ENCODE results near the gene AUTS2. TPM values are rescaled to one million over a fixed set of nuclear protein-coding genes. Genes with fewer than 3 reads are reported as not detected.

AUTS2 gene
- total and polyA plus RNA-seq, 10 donors, result 6.1 to 54.8 (median 29.1) TPM

DNA sequence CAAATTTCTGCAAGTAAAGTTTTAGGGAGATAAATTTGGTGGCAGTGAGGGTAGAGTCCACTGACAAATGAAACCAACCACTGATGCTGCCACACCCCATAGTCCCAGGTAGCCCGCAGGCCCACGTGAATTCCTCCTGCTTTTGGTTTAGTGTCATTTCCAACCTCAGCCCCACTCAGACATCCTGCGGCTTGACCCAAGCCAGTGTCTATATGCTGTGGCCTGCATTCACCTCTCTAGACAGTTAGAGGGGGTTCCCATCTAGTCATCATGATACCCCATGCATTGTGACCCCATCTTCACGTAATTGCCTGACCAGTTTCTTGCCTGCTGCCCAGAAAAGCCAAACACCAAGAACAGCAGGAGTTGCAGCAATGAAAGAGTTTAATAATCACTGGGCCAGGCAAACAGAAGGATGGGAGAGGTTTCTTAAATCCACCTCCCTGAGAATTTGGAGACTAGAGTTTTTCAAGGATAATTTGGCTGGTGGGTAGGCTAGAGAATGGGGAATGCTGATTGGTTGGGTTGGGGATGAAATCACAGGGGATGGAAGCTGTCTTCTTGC is 1201.6 kb downstream of the AUTS2 start:
- no peaks in the 10 kb centered on the region for H3K4me1 ChIP-seq
- intact Hi-C loops (cut with DNase I; ENCODE audit: low total_unique reads), result no loop called here
- H3K27me3 ChIP-seq (replicated peaks in 1 of 7), result peaks cover 0 to 4% (median 0%) of the 10 kb centered on the region in 7 donors
- no peak overlapping the region for H3K4me3 ChIP-seq
- H3K9me3 ChIP-seq, result peaks cover 0 to 49% (median 38%) of the 10 kb centered on the region in 8 donors
- no peak overlapping the region for H3K27ac ChIP-seq
- H3K36me3 ChIP-seq, result no peaks in the 10 kb centered on the region
- DNase-seq, result no peak
- WGBS, 5 donors, result 79 to 93% (median 88%) methylated on average over 3 to 4 of the region's 4 CpGs
- TF ChIP-seq POLR2AphosphoS5 (IDR thresholded peaks at IDR 0.05), result no peak
- TF ChIP-seq POLR2A (IDR thresholded peaks at IDR 0.05), result no peak
- TF ChIP-seq, protein P1, sequence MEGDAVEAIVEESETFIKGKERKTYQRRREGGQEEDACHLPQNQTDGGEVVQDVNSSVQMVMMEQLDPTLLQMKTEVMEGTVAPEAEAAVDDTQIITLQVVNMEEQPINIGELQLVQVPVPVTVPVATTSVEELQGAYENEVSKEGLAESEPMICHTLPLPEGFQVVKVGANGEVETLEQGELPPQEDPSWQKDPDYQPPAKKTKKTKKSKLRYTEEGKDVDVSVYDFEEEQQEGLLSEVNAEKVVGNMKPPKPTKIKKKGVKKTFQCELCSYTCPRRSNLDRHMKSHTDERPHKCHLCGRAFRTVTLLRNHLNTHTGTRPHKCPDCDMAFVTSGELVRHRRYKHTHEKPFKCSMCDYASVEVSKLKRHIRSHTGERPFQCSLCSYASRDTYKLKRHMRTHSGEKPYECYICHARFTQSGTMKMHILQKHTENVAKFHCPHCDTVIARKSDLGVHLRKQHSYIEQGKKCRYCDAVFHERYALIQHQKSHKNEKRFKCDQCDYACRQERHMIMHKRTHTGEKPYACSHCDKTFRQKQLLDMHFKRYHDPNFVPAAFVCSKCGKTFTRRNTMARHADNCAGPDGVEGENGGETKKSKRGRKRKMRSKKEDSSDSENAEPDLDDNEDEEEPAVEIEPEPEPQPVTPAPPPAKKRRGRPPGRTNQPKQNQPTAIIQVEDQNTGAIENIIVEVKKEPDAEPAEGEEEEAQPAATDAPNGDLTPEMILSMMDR (IDR thresholded peaks at IDR 0.05 in 8 of 11, conservative IDR thresholded peaks at IDR 0.05 in 3 of 11), result no peak

DNA sequence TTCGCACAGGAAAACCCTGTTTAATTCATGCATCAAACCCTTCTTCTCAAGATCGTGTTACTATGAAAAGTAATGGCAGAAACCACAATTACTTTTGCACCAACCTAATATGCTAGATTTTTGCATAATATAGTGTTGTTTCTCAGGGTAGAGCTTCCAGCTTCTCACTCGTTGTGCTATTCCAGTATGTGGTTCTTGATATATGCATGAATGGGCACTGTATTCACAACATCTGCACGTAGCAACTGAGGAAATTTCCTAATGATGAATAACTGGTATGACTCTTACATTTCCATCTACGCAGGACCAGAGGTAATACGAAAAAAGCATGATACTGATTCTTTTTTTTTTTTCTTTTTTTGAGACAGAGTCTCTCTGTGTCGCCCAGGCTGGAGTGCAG is 1207.1 kb downstream of the AUTS2 start:
- Histone ChIP-seq H3K36me3 (no peaks in the 10 kb centered on the region), H3K27ac (no peak overlapping the region), H3K4me3 (no peak overlapping the region), H3K4me1 (no peaks in the 10 kb centered on the region), H3K27me3 (replicated peaks in 1 of 7) (peaks cover 0 to 7% (median 0%) of the 10 kb centered on the region in 7 donors), H3K9me3 (peaks cover 0 to 31% (median 21%) of the 10 kb centered on the region in 8 donors)
- intact Hi-C loops (cut with DNase I; ENCODE audit: low total_unique reads), result no loop called here
- DNase-seq, result no peak
- WGBS, 5 donors, result 63 to 73% (median 69%) methylated on average over 7 of the region's 7 CpGs
- TF ChIP-seq, protein P1 (IDR thresholded peaks at IDR 0.05 in 8 of 11, conservative IDR thresholded peaks at IDR 0.05 in 3 of 11), result no peak
- TF ChIP-seq POLR2AphosphoS5 (IDR thresholded peaks at IDR 0.05), result no peak
- no peak for TF ChIP-seq POLR2A (IDR thresholded peaks at IDR 0.05)

DNA sequence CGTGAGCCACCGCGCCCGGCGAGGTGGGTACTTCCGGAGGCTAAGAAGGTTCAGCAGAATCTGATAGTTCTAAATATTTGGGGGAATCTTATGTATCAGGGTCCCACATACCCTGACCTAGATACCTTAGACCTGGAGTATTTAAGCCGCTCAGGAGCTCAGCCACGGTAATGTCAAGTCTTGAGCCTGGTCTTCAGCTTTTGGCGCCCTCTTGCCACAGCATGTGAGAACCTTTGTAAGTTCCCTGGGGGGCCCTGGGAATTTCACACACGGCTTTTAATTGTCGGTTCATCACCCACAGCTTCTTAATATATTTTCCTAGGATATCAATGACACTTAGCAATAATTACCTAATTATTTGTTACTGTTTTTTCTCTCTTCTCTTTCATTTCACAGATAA is 1209.4 kb downstream of the AUTS2 start:
- 77 to 86% (median 83%) methylated on average over 11 of the region's 11 CpGs for WGBS, 5 donors

DNA sequence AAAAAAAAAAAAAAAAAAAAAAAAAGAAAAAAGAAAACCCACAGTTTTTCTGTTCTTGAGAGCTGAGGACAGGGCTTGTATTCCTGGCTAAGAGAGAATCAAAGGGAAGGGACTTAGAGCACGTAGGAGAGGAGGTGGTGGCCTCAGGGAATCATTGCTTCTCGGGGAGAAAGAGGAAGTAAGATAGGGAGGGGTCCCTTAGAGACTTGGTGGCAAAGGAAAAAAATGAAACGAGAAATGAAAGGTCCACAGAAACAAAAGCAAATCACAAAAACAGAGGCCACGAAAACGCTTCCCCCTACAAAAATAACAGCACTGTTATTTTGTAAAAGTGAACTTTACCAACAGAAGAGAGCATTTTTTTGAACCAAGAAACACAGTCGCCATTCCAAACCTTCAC is 1210.6 kb downstream of the AUTS2 start:
- Histone ChIP-seq H3K4me3 (no peak overlapping the region), H3K27ac (no peak overlapping the region), H3K36me3 (no peaks in the 10 kb centered on the region), H3K9me3 (no peaks in the 10 kb centered on the region), H3K4me1 (no peaks in the 10 kb centered on the region), H3K27me3 (replicated peaks in 1 of 7) (peaks cover 0 to 15% (median 0%) of the 10 kb centered on the region in 7 donors)
- intact Hi-C loops (cut with DNase I; ENCODE audit: low total_unique reads), result no loop called here
- TF ChIP-seq POLR2A (IDR thresholded peaks at IDR 0.05) (no peak), POLR2AphosphoS5 (IDR thresholded peaks at IDR 0.05) (no peak)
- TF ChIP-seq, protein P1 (IDR thresholded peaks at IDR 0.05 in 8 of 11, conservative IDR thresholded peaks at IDR 0.05 in 3 of 11), result no peak
- WGBS, 5 donors, result 21 to 29% (median 22%) methylated on average over 6 of the region's 6 CpGs
- no peak for DNase-seq

More for the DNA sequence above, 1209.4 kb downstream of the AUTS2 start:
- no peak for DNase-seq
- intact Hi-C loops (cut with DNase I; ENCODE audit: low total_unique reads), result no loop called here
- no peak overlapping the region for H3K27ac ChIP-seq
- H3K36me3 ChIP-seq, result no peaks in the 10 kb centered on the region
- TF ChIP-seq POLR2AphosphoS5 (IDR thresholded peaks at IDR 0.05) (no peak), POLR2A (IDR thresholded peaks at IDR 0.05) (no peak)
- TF ChIP-seq, protein P1 (IDR thresholded peaks at IDR 0.05 in 8 of 11, conservative IDR thresholded peaks at IDR 0.05 in 3 of 11), result no peak
- H3K4me3 ChIP-seq, result no peak overlapping the region
- no peaks in the 10 kb centered on the region for H3K4me1 ChIP-seq
- peaks cover 0 to 15% (median 0%) of the 10 kb centered on the region in 7 donors for H3K27me3 ChIP-seq (replicated peaks in 1 of 7)
- H3K9me3 ChIP-seq, result peaks cover 0 to 10% (median 5%) of the 10 kb centered on the region in 8 donors

All from spleen (tissue), 11 donors.